ENCODE data around the gene DTHD1. TPM values are rescaled to one million over a fixed set of nuclear protein-coding genes. Genes with fewer than 3 reads are reported as not detected.

DTHD1 gene
- total RNA-seq, 1 donor from 2014 or later = 0.64 TPM

Other genes starting within 250 kb of the DTHD1 start
- 69.3 and 80.8 TPM in 2 replicates for gene ARAP2, start 37.1 kb upstream of the DTHD1 start, total RNA-seq

Data from T-helper 1 cell treated with Interleukin-12 subunit alpha and Interleukin-12 subunit beta and Interleukin-4 antibody, amounts not matched to agents 30 ng/mL and 1 ng/mL, for 36 hours (primary cell).